NCI-H226 (cell line): Measurements from ENCODE around the gene PHLDB2.

Experiments used
- DNase-seq: peaks from one replicate; pipeline ENCODE4 v3.0.0-alpha.2; 2015

Gene PHLDB2

DNA sequence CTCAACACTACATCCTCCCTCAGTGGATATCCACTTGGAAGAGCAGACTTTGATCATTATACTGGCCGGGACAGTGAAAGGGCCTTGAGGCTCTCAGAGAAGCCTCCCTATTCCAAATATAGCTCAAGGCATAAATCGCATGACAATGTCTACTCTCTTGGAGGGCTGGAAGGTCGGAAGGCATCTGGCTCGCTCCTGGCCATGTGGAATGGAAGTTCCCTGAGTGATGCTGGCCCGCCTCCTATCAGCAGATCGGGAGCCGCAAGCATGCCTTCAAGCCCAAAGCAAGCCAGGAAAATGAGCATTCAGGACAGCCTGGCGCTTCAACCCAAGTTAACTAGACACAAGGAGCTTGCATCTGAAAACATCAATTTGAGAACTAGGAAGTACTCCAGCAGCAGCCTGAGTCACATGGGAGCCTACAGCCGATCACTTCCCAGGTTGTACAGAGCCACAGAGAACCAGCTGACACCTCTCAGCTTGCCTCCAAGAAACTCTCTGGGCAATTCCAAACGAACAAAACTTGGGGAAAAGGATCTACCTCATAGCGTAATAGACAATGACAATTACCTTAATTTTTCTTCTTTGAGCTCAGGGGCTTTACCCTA, 25.4 kb downstream of the PHLDB2 start:
- DNase-seq: no peak

- no peak for DNase-seq
Measured at GRCh38 chr3:111885578-111885977, 26.5 kb downstream of the PHLDB2 start.

DNA sequence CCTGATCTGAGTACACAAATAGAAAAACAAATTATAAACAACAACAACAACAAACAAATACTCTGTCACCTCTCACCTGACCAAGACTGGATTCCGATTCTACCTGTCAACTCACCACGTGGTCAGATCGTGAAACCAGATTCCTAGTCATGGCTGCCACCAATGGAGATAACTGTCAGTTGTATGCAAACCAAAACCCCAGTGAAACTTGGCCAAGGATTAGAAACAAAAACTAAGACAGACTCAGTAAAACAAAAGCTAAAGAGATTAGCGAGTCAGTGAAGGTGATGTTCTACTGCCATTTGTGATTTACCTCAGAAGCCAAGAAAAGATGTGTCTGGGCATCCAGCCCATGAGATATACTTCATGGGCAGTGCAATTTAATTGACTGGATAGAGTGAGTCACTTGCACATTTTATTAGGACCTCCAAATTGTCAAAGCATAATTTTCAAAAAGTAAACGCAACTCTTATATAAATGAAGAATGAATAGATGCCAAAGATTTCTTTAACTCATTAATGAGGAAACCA, 31.1 kb downstream of the PHLDB2 start:
- DNase-seq: peak; percentile 37

DNA sequence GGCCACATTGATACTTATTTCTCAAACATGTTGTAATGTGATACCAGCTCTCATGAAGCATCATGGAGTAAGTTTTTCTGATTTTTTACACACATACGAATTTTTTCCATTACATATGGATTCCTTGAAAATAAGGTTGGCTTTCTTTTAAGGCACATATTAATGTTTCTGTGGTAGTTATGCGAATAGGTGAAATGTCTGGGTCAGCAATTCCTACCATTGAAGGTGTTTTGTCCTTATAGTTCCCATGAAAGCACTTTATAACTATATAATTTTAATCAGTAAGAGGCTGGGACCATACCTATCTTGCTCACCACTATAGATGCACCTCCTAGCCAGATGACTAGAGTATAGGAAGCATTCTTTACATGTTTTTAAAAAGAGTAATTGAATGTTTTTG, 33.0 kb downstream of the PHLDB2 start:
- DNase-seq: no peak

DNA sequence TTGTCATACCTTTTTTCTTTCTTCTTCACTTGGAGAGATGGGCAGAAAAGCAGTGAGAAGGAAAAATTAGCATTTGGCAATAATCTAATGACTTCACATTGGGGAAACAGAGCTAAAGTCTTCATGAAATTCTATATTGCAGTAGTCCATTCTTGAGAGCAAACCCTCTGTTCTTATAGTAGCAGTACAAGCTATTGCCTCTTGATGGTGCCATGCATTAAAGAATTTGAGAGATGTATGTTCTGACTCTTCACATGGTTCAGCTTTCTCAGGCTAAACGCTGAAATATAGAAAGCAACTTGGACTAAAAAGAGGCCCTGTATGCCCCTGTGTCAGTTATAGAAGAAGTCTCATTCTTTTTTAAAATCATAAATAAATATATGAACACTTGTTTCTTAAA, 36.0 kb downstream of the PHLDB2 start:
- peak; percentile 49 for DNase-seq

DNA sequence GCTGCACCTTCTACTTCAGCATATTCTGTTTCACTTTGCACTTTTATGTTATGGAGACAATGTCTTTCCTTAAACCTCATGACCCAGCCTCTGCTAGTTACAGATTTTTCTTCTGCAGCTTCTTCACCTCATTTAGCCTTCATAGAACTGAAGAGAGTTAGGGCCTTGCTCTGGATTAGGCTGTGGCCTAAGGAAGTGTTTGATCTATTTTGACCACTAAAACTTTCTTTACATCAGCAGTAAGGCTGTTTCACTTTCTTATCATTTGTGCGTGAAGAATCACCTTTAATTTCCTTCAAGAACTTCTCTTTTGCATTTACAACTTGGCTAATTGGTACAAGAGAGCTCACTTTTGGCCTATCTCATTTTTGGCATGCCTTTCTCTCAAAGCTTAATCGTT, 40.9 kb downstream of the PHLDB2 start:
- no peak for DNase-seq

DNA sequence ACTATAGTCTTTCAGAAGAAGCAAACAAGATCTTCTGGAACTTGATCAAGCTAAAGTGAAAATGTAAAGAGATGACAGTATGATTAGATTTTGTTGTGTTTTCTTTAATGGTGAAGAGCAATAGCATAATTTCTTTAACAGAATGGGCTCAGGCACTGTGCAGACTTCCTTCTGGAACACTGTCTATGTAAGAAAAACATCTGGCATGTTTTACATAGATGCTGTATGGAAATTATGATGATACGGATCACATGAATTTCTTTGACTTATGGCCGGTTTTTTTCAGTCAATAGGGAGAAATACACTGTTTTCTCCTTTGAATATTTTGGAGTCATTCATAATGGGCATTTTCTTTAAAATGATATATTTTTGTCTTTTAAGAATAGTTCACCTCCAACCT, 42.6 kb downstream of the PHLDB2 start:
- DNase-seq: no peak

DNA sequence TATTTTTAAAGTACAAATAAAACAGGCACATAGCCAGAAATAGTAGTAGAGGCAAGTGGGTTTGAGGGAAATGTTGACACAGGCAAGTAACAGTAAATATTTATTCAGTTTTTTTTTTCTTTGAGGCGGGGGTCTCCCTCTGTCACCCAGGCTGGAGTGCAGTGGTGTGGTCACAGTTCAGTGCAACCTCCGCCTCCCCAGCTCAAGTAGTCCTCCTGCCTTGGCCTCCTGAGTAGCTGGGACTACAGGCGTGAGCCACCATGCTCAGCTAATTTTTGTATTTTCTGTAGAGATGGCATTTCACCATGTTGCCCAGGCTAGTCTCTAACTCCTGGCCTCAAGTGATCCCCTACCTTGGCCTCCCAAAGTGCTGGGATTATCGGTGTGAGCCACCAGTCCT, 43.5 kb downstream of the PHLDB2 start:
- no peak for DNase-seq

DNA sequence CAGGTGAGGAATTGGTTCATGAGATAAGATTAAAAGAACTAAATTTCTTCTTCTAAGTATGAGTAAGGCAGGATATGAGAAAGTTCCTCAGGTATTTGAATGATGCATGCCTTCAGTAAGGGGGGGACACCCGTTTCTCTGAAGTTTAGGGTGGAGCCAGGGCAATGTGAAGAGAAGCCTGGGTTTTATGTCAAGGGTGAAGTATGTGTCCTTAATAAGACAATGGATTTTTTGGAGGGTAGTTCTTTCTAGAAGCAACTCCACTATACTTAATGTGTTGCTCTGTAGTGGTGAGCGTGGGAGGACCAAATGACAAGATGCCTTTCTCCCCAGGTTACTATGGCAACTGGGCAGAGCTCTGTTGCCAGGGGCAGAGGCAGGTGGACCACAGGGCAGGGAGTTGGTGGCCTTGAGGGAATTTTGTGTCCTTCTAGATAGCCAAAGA, 44.0 kb downstream of the PHLDB2 start:
- DNase-seq: peak; percentile 92

- DNase-seq: peak; percentile 94
Measured at GRCh38 chr3:111904376-111905241, 45.5 kb downstream of the PHLDB2 start.

DNA sequence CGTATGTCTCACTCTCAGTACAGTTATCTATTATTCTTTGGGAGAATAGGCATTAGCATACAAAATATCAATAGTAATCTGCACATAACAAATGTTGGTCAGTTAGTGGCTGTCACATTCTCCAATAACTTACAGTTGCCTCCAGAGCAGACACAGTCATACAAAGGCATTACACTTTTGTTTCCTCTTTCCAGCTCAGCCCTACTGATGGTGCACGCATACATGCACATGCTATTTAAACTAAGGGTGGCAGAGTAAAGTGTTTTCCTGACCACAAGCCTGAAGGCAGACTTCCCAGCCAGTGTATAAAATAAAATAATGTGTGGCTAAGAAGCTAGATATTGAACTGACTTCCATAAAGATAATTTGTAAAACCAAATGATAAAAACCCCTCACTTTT, 47.6 kb downstream of the PHLDB2 start:
- DNase-seq: no peak

- DNase-seq: no peak
Measured at GRCh38 chr3:111907151-111907550, 48.1 kb downstream of the PHLDB2 start.

GRCh38 chr3:111910806-111911205, 51.7 kb downstream of the PHLDB2 start:
- peak; percentile 93 for DNase-seq

- no peak for DNase-seq
Measured at GRCh38 chr3:111911446-111911845, 52.4 kb downstream of the PHLDB2 start.

DNA sequence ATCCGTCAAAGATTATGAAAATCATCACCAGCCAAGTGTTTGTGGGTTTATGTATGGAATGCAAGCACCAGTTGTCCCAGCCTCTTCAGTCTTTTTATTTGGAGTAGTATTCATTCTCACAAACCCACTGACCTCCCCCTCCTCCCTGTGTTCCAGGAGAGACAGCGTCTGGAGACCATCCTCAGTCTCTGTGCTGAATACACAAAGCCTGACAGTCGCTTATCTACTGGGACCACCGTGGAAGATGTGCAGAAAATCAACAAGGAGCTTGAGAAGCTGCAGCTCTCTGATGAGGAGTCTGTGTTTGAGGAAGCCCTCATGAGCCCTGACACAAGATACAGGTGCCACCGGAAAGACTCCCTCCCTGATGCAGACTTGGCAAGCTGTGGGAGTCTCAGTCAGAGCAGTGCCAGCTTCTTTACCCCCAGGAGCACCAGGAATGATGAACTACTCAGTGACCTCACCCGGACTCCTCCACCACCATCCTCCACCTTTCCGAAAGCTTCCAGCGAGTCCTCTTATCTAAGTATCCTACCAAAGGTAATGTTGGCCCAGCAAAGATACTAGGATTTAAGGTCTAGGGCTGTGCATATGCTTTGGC, 54.2 kb downstream of the PHLDB2 start:
- DNase-seq: peak; percentile 87

GRCh38 chr3:111915905-111916304, 56.8 kb downstream of the PHLDB2 start:
- DNase-seq: peak; percentile 59

DNA sequence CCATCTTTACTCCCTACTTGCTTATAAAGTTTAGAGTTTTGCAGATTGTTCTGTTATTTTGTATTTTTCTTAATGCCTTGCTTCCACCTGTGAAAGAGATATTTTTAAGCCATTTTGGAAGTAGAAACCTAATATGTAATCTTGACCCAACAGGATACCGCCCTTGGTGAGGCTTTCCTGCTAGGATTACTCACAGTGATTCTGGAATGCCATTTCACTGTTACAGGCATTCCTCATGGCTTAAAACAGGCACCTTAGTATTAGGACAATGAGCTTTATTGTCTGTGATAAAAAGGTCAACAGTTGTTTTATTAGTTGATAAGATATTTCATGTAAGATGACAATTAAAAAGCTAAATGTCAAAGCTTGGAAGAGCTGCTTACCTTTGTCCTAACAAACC, 58.2 kb downstream of the PHLDB2 start:
- DNase-seq: peak; percentile 74

DNA sequence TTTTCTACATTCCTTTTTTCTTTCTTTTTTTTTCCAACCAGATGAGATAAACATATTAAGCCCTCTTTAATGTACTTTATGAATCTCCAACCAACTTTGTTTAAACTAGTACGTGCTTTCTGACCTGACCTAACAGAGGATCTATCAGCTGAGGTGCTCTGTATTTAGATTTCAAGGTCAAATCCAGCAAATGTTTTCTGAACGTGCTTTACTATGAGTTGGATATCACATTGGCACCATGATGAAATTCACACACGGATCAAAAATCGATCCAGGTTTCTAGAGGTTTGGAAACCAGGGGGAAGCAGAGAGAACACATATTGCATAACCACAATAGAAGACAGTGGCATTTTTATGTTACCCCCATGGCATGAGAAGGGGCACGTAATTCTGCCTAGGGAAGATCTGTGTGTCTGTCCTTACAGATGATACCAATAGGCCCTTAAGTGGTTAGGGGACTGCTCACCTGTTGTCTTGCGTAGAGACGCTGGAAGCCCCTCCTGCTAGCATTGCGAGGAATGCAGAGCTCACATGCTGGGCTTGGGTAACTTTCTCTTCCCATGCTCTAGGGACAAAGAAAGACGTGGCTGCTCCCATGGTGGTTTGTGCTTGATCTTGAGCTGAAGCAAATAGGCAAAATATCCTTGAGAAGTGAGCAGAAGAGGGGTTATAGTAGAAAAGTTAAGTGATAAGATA, 60.5 kb downstream of the PHLDB2 start:
- DNase-seq: no peak

GRCh38 chr3:111921181-111921580, 62.1 kb downstream of the PHLDB2 start:
- no peak for DNase-seq

GRCh38 chr3:111923095-111923771, 64.2 kb downstream of the PHLDB2 start:
- DNase-seq: peak; percentile 73

- no peak for DNase-seq
Measured at GRCh38 chr3:111923806-111924205, 64.7 kb downstream of the PHLDB2 start.

DNA sequence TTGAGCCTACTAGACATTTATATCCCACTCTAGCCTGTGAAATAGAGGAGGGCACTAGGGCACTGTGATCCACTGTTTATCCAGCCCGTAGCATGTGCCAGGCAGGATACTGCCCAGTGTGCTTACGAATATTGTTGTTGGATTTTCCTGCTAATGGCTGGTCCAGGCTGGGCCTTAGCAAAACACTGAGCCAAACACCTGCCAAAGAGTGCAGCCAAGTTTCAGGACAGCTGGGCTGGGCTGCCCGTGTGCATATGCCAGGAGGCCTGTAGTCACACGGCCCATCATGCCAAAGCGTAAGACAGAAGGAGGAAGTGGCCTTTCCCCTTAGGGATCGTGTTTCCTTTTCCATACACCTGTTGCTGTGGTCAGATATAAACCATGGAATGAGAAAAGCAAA, 65.2 kb downstream of the PHLDB2 start:
- DNase-seq: peak; percentile 20

- DNase-seq: no peak
Measured at GRCh38 chr3:111926266-111926676, 67.2 kb downstream of the PHLDB2 start.
